Measurements from ENCODE around the gene BCCIP. TPM values are rescaled to one million over a fixed set of nuclear protein-coding genes. Genes with fewer than 3 reads are reported as not detected.

Gene BCCIP
- total RNA-seq, 1 experiment from 2014 or later = 159 TPM

- no peaks in the 10 kb centered on the region for H3K9me2 ChIP-seq (ENCODE audit: insufficient read depth)
- H3K79me2 ChIP-seq (ENCODE audit: insufficient read depth, low read length) = no peaks in the 10 kb centered on the region
- no peaks in the 10 kb centered on the region for H3K27me3 ChIP-seq (ENCODE audit: insufficient read depth, low read length)
- CTCF ChIA-PET = no interaction called here
- no peak overlapping the region for H2AFZ ChIP-seq (ENCODE audit: low read depth, low read length, poor library complexity, severe bottlenecking)
- RAD21 ChIA-PET (ENCODE audit: low non-redundant PET in 1 of 2, low total read pairs in 2 of 2, uncharacterized antibody in 2 of 2, unreplicated experiment in 2 of 2) = no interaction called here
- H3K36me3 ChIP-seq (ENCODE audit: control insufficient read depth in 1 of 2, insufficient read depth in 2 of 2, low read length in 2 of 2) = no peaks in the 10 kb centered on the region
- H4K20me1 ChIP-seq (ENCODE audit: insufficient read depth) = no peaks in the 10 kb centered on the region
- H3K4me3 ChIP-seq (replicated peaks in 1 of 2; ENCODE audit: low read depth in 1 of 2, low read length in 2 of 2) = no peak overlapping the region
- H3K4me2 ChIP-seq (ENCODE audit: low read length) = no peak overlapping the region
- POLR2A ChIA-PET = no interaction called here
- no peak for TF ChIP-seq CEBPB (IDR thresholded peaks at IDR 0.05; ENCODE audit: low read depth)
- no peak for TF ChIP-seq RAD21 (IDR thresholded peaks at IDR 0.05; ENCODE audit: low read depth)
- TF ChIP-seq TCF7L2 (IDR thresholded peaks at IDR 0.05; ENCODE audit: borderline replicate concordance, extremely low read depth, insufficient read depth, insufficient read length) = no peak
- TF ChIP-seq SRF (IDR thresholded peaks at IDR 0.05; ENCODE audit: low read depth) = no peak
- no peak overlapping the region for H3K27ac ChIP-seq (ENCODE audit: low read depth, low read length)
- no peak overlapping the region for H3K9ac ChIP-seq (ENCODE audit: low read length)
- DNase-seq (ENCODE audit: low read depth, low spot score) (no peak), ATAC-seq (no peak)
- BruUV-seq (replicated peaks) = no TSS peak
- intact Hi-C loops (cut with micrococcal nuclease) = no loop called here
- H3K9me3 ChIP-seq (ENCODE audit: control insufficient read depth in 1 of 2, insufficient read depth in 1 of 2, low read depth in 1 of 2, low read length in 2 of 2) = no peaks in the 10 kb centered on the region
- no peaks in the 10 kb centered on the region for H3K4me1 ChIP-seq (ENCODE audit: control insufficient read depth in 1 of 2, insufficient read depth in 2 of 2, low read length in 2 of 2)
Observed at GRCh38 chr10:125777806-125778205, 45.5 kb upstream of the BCCIP start.

GRCh38 chr10:125778556-125778955 is 44.8 kb upstream of the BCCIP start:
- Histone ChIP-seq H3K4me1 (ENCODE audit: control insufficient read depth in 1 of 2, insufficient read depth in 2 of 2, low read length in 2 of 2) (no peaks in the 10 kb centered on the region), H3K9me2 (ENCODE audit: insufficient read depth) (no peaks in the 10 kb centered on the region), H3K36me3 (ENCODE audit: control insufficient read depth in 1 of 2, insufficient read depth in 2 of 2, low read length in 2 of 2) (no peaks in the 10 kb centered on the region), H3K27ac (ENCODE audit: low read depth, low read length) (no peak overlapping the region), H4K20me1 (ENCODE audit: insufficient read depth) (no peaks in the 10 kb centered on the region), H3K9ac (ENCODE audit: low read length) (no peak overlapping the region), H3K4me3 (replicated peaks in 1 of 2; ENCODE audit: low read depth in 1 of 2, low read length in 2 of 2) (no peak overlapping the region), H3K27me3 (ENCODE audit: insufficient read depth, low read length) (no peaks in the 10 kb centered on the region), H2AFZ (ENCODE audit: low read depth, low read length, poor library complexity, severe bottlenecking) (no peak overlapping the region), H3K4me2 (ENCODE audit: low read length) (no peak overlapping the region), H3K9me3 (ENCODE audit: control insufficient read depth in 1 of 2, insufficient read depth in 1 of 2, low read depth in 1 of 2, low read length in 2 of 2) (no peaks in the 10 kb centered on the region), H3K79me2 (ENCODE audit: insufficient read depth, low read length) (no peaks in the 10 kb centered on the region)
- ChIA-PET RAD21 (ENCODE audit: low non-redundant PET in 1 of 2, low total read pairs in 2 of 2, uncharacterized antibody in 2 of 2, unreplicated experiment in 2 of 2) (no interaction called here), CTCF (no interaction called here), POLR2A (no interaction called here)
- intact Hi-C loops (cut with micrococcal nuclease) = no loop called here
- TF ChIP-seq MAX (IDR thresholded peaks at IDR 0.05) = no peak
- TF ChIP-seq REST (IDR thresholded peaks at IDR 0.05; ENCODE audit: low read depth) = no peak
- TF ChIP-seq CTCF (IDR thresholded peaks at IDR 0.05 in 2 of 3, conservative IDR thresholded peaks at IDR 0.05 in 1 of 3; ENCODE audit: borderline replicate concordance in 1 of 3, insufficient read depth in 1 of 3, low read depth in 2 of 3, low read length in 2 of 3) = no peak
- TF ChIP-seq POLR2A (IDR thresholded peaks at IDR 0.05; ENCODE audit: borderline replicate concordance, extremely low read depth, insufficient read depth, insufficient read length) = no peak
- TF ChIP-seq ZFX (IDR thresholded peaks at IDR 0.05) = no peak
- TF ChIP-seq EZH2 (IDR thresholded peaks at IDR 0.05) = no peak
- TF ChIP-seq SRF (IDR thresholded peaks at IDR 0.05; ENCODE audit: low read depth) = no peak
- ATAC-seq = no peak
- no peak for DNase-seq (ENCODE audit: low read depth, low spot score)
- BruUV-seq (replicated peaks) = no TSS peak

All from HCT116 (cell line).